Kidney epithelial cell (primary cell): ENCODE measurements around the gene TSPAN15. TPM values are rescaled to one million over a fixed set of nuclear protein-coding genes. Genes with fewer than 3 reads are reported as not detected.

ENCODE experiments used
- DNase-seq: peaks from one replicate; pipeline ENCODE4 v3.0.0-alpha.2; 2010; ENCODE audit warnings: low read depth
- H3K27me3 ChIP-seq: 2 replicates; pipeline ENCODE4 v1.6.0; 2011; ENCODE audit warnings: low read length; ENCODE audit not compliant: control insufficient read depth, insufficient read depth
- H3K36me3 ChIP-seq: 2 replicates; pipeline ENCODE4 v1.5.1; 2011; ENCODE audit warnings: low read length; ENCODE audit not compliant: control insufficient read depth, insufficient read depth
- H3K4me3 ChIP-seq: 2 replicates; pipeline ENCODE4 v1.5.1; 2011; ENCODE audit warnings: low read depth, mild to moderate bottlenecking, control low read depth, low read length
- CTCF ChIP-seq: IDR thresholded peaks from 2 replicates; pipeline ENCODE4 v1.5.1; 2011; ENCODE audit warnings: mild to moderate bottlenecking, moderate library complexity, low read length, control low read depth, inconsistent platforms; ENCODE audit not compliant: insufficient read depth, poor library complexity, severe bottlenecking
- total RNA-seq: library from RNA; depleted of rRNA; stranded (reverse); fragments of >200 nt; gene quantifications from 2 replicates; pipeline ENCODE4 v1.2.3, GENCODE V29; 2015

TSPAN15 gene
- total RNA-seq, 1 donor from 2014 or later, result 19.4 TPM

- Histone ChIP-seq H3K27me3 (no peaks in the 10 kb centered on the region), H3K4me3 (no peak overlapping the region), H3K36me3 (no peaks in the 10 kb centered on the region)
- no peak for TF ChIP-seq CTCF
- no peak for DNase-seq
Measured at GRCh38 chr10:69406302-69406811, 44.9 kb upstream of the TSPAN15 start.

- no peak for DNase-seq
- Histone ChIP-seq H3K36me3 (no peaks in the 10 kb centered on the region), H3K27me3 (no peaks in the 10 kb centered on the region), H3K4me3 (no peak overlapping the region)
- no peak for TF ChIP-seq CTCF
Measured at GRCh38 chr10:69406816-69407580, 44.3 kb upstream of the TSPAN15 start.

- no peak for DNase-seq
Measured at GRCh38 chr10:69407621-69408301, 43.5 kb upstream of the TSPAN15 start.

GRCh38 chr10:69408318-69409175 is 42.7 kb upstream of the TSPAN15 start:
- peak; percentile 55 for TF ChIP-seq CTCF
- no peaks in the 10 kb centered on the region for H3K27me3 ChIP-seq
- peak overlapping the region; percentile 29 for H3K4me3 ChIP-seq
- H3K36me3 ChIP-seq, result no peaks in the 10 kb centered on the region
- no peak for DNase-seq

More at GRCh38 chr10:69407621-69408301, 43.5 kb upstream of the TSPAN15 start:
- Histone ChIP-seq H3K36me3 (no peaks in the 10 kb centered on the region), H3K4me3 (no peak overlapping the region), H3K27me3 (no peaks in the 10 kb centered on the region)
- peak; percentile 23 for TF ChIP-seq CTCF

GRCh38 chr10:69409176-69409495 is 42.1 kb upstream of the TSPAN15 start:
- Histone ChIP-seq H3K4me3 (peak overlapping the region; percentile 29), H3K36me3 (no peaks in the 10 kb centered on the region), H3K27me3 (no peaks in the 10 kb centered on the region)
- no peak for TF ChIP-seq CTCF
- no peak for DNase-seq
